Activated CD4-positive, alpha-beta memory T cell treated with anti-CD3 and anti-CD28 coated beads for 36 hours (primary cell): ENCODE data around the gene INKA2. TPM values are rescaled to one million over a fixed set of nuclear protein-coding genes. Genes with fewer than 3 reads are reported as not detected.
A peak's percentile ranks its signal among the peaks of the same experiment; 100 is the strongest.

ENCODE experiments used
- CTCF ChIA-PET: fragments of 350-600 bp; sonication (Branson Sonifier 250); formaldehyde crosslinking; loops from one replicate; lab custom pipeline; 2021; ENCODE audit warnings: antibody characterized with exemption, inconsistent platforms; lab: Charles Lee
- POLR2A ChIA-PET: fragments of 350-600 bp; sonication (Branson Sonifier 250); formaldehyde crosslinking; loops from one replicate; lab custom pipeline; 2021; ENCODE audit warnings: antibody characterized with exemption; lab: Charles Lee
- DNase-seq: peaks from one replicate; pipeline ENCODE4 v3.0.0-alpha.2; 2020
- H3K27ac Mint-ChIP-seq: one replicate; pipeline ENCODE4 v1.8.0; 2021; ENCODE audit warnings: mixed read lengths
- H3K27me3 Mint-ChIP-seq: one replicate; pipeline ENCODE4 v1.8.0; 2021; ENCODE audit warnings: mixed read lengths
- H3K36me3 Mint-ChIP-seq: one replicate; pipeline ENCODE4 v1.8.0; 2021; ENCODE audit warnings: mixed read lengths
- H3K4me1 Mint-ChIP-seq: one replicate; pipeline ENCODE4 v1.8.0; 2021; ENCODE audit warnings: low read depth, mixed read lengths
- H3K4me3 Mint-ChIP-seq: one replicate; pipeline ENCODE4 v1.8.0; 2021; ENCODE audit warnings: mild to moderate bottlenecking, mixed read lengths
- H3K9me3 Mint-ChIP-seq: one replicate; pipeline ENCODE4 v1.8.0; 2021; ENCODE audit warnings: mixed read lengths
- intact Hi-C: fragments of 100-400 bp; cut with micrococcal nuclease; formaldehyde crosslinking; loops from one replicate; pipeline ENCODE4 v1.15.1; 2023
- total RNA-seq, 2 experiments: library from RNA; stranded (reverse); gene quantifications; one replicate each; pipeline ENCODE4 v1.2.3, GENCODE V29; 2021

INKA2 gene
- total RNA-seq, 2 experiments from 2014 or later, result 1.4 to 2.3 TPM

DNA sequence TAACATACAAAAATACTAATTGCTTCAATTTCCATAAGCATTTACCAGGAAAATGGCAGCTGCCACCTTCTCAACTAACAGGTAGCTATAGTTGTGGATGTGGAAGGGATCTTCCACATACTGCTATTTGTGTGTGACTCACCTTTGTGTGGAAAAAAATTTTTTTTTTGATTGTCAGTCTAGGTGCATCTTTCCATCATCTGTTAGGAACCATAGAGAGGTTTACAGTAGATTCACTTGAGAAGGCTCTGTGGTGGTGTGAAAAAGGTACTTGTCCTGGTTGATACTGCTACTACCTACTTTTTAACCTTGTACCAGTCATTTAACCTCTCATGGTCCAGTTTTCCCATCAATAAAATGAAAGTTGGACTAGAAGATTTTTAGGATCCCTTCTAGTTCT lies 29.4 kb upstream of the INKA2 start:
- DNase-seq, result no peak
- ChIA-PET CTCF (interaction anchor here (0.9 to 4.8 kb wide), 19 partner anchors 8 to 593 kb away, joined by 3 to 46 read pairs (median 4); partner anchors contain the start of genes DDX20 and WDR77), POLR2A (interaction anchor here (0.8 kb wide), 1 partner anchor 176 kb away, joined by 3 read pairs; no protein-coding TSS in a partner anchor)
- Mint-ChIP-seq H3K9me3 (no peaks in the 10 kb centered on the region), H3K4me1 (peaks cover 3% of the 10 kb centered on the region), H3K4me3 (no peak overlapping the region), H3K27me3 (no peaks in the 10 kb centered on the region), H3K36me3 (peaks cover 22% of the 10 kb centered on the region), H3K27ac (no peak overlapping the region)
- intact Hi-C loops, result loop anchor here (5.0 kb wide), 1 partner anchor 366 kb away; no protein-coding TSS in a partner anchor

DNA sequence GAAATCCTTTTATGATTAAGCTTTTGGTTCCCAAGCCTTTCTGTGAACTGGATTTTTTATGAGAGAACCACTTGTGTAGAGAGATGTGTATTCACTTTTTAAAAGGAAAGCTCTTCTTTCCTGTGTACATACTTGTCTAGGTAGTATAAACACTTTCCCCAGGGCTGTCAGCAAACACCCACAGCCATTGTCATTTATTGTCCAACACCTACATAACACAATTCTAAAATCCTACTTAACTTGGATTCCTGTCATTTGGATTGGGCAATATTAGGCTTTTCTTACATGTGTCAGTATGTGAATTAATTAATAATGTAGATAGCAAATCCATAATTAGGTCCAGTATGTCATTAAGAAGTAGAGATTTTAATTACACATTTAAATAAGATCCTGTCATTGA lies 28.8 kb upstream of the INKA2 start:
- Mint-ChIP-seq H3K27me3 (no peaks in the 10 kb centered on the region), H3K36me3 (peaks cover 25% of the 10 kb centered on the region), H3K9me3 (no peaks in the 10 kb centered on the region), H3K27ac (no peak overlapping the region), H3K4me3 (no peak overlapping the region), H3K4me1 (peaks cover 3% of the 10 kb centered on the region)
- DNase-seq, result no peak
- intact Hi-C loops, result loop anchor here (5.0 kb wide), 1 partner anchor 366 kb away; no protein-coding TSS in a partner anchor
- ChIA-PET POLR2A (interaction anchor here (0.6 to 0.8 kb wide), 2 partner anchors 175 to 251 kb away, joined by 3 to 5 read pairs; no protein-coding TSS in a partner anchor), CTCF (interaction anchor here (0.7 to 4.8 kb wide), 16 partner anchors 11 to 594 kb away, joined by 3 to 46 read pairs (median 4); partner anchors contain the start of genes DDX20 and INKA2)

DNA sequence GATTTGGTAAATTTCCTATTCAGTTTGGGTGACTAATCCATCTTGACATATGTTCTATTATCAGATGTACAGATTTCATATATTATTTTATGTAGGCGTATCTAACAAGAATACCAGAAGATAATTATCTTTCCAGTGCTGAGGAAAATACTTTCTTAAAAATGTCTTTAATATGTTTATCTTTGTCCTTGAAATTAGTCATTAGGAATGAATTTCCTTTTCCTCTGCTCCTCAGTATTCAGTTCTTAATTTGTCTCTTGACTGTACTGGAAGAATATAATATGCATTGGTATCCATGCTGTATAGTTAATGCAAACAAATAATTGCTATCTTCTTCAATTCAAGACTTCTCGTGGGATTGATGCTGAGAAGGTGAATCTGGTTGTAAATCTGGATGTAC lies 23.1 kb upstream of the INKA2 start:
- Mint-ChIP-seq H3K4me3 (no peak overlapping the region), H3K27me3 (no peaks in the 10 kb centered on the region), H3K27ac (no peak overlapping the region), H3K9me3 (no peaks in the 10 kb centered on the region), H3K36me3 (peaks cover 56% of the 10 kb centered on the region), H3K4me1 (peaks cover 26% of the 10 kb centered on the region)
- intact Hi-C loops, result no loop called here
- ChIA-PET CTCF (interaction anchor here (0.6 kb wide), 1 partner anchor 254 kb away, joined by 3 read pairs; no protein-coding TSS in a partner anchor), POLR2A (no interaction called here)
- no peak for DNase-seq

DNA sequence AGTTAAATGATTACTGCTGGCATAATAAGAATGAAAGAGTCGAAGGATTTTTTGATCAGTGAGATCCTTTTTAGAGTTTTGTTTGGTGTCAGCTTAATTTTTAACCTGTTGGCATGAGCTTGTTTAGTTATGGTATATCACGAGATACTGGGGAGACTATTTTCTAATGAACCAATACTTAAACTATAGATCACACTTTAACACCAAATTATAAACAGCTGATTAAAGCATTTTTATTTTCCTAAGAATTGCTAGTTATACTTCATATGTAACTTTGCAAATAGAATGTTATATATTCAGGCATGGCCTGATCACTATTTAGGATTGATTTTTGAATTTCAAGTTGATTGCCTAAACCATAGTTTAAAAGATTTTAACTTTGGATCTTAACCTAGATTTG lies 22.5 kb upstream of the INKA2 start:
- intact Hi-C loops, result no loop called here
- no peak for DNase-seq
- ChIA-PET POLR2A (no interaction called here), CTCF (interaction anchor here (1.0 kb wide), 1 partner anchor 10 kb away, joined by 3 read pairs; no protein-coding TSS in a partner anchor)
- Mint-ChIP-seq H3K27me3 (no peaks in the 10 kb centered on the region), H3K4me3 (no peak overlapping the region), H3K36me3 (peaks cover 52% of the 10 kb centered on the region), H3K9me3 (no peaks in the 10 kb centered on the region), H3K27ac (no peak overlapping the region), H3K4me1 (peaks cover 32% of the 10 kb centered on the region)

DNA sequence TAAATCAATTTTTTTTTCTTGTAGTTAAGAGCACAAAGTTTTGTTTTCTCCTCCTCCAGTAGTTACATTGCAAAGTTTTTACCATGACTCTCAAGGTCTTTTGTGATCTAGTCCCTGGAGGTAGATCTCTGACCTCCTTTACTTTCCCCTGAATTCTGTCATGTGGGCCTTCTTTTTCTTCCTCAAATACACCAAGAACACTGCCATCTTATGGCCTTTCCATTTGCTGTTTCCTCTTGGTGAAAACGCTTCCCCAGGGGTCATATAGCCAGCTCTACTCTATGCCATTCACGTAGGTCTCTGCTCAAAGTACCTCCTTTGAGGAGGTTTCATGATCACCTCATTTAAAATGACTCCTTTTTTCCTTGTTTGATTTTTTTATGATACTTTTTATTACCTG lies 19.2 kb upstream of the INKA2 start:
- H3K4me1 Mint-ChIP-seq, result peaks cover 40% of the 10 kb centered on the region
- H3K36me3 Mint-ChIP-seq, result peaks cover 32% of the 10 kb centered on the region
- ChIA-PET POLR2A (no interaction called here), CTCF (interaction anchor here (1.0 kb wide), 2 partner anchors 10 to 250 kb away, joined by 4 read pairs; no protein-coding TSS in a partner anchor)
- H3K9me3 Mint-ChIP-seq, result no peaks in the 10 kb centered on the region
- H3K27me3 Mint-ChIP-seq, result no peaks in the 10 kb centered on the region
- DNase-seq, result no peak
- intact Hi-C loops, result loop anchor here (5.0 kb wide), 5 partner anchors 106 to 876 kb away; partner anchors contain the start of genes DENND2D and RAP1A
- H3K27ac Mint-ChIP-seq, result no peak overlapping the region
- no peak overlapping the region for H3K4me3 Mint-ChIP-seq

DNA sequence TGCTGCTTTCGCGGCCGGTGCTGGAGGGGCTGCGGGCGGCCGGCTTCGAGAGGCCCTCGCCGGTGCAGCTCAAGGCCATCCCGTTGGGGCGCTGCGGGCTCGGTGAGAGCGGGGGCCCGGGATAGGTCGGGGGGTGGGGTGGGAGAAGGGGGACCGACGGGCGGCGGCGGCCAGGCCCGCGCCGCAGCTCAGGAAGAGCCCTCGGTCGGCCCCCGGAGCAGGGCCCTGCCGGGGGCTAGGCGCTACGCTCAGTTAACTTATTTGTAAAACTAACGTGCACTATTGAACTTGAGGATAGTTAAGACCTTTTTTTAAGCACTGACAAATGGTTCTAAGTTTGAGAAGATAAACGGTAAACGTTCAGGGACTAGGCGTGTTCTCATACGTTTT lies 16.9 kb upstream of the INKA2 start:
- Mint-ChIP-seq H3K27me3 (no peaks in the 10 kb centered on the region), H3K4me3 (peak overlapping the region; percentile 84), H3K36me3 (peaks cover 17% of the 10 kb centered on the region), H3K9me3 (no peaks in the 10 kb centered on the region), H3K4me1 (peaks cover 38% of the 10 kb centered on the region), H3K27ac (peak overlapping the region; percentile 97)
- DNase-seq, result no peak
- intact Hi-C loops, result loop anchor here (5.0 kb wide), 5 partner anchors 104 to 874 kb away; partner anchors contain the start of genes DENND2D and RAP1A
- POLR2A ChIA-PET, result interaction anchor here (1.6 kb wide), 1 partner anchor 248 kb away, joined by 5 read pairs; no protein-coding TSS in a partner anchor
- CTCF ChIA-PET, result interaction anchor here (0.9 to 3.9 kb wide), 9 partner anchors 9 to 314 kb away, joined by 3 to 30 read pairs (median 8); partner anchors contain the start of genes ADORA3 and TMIGD3

DNA sequence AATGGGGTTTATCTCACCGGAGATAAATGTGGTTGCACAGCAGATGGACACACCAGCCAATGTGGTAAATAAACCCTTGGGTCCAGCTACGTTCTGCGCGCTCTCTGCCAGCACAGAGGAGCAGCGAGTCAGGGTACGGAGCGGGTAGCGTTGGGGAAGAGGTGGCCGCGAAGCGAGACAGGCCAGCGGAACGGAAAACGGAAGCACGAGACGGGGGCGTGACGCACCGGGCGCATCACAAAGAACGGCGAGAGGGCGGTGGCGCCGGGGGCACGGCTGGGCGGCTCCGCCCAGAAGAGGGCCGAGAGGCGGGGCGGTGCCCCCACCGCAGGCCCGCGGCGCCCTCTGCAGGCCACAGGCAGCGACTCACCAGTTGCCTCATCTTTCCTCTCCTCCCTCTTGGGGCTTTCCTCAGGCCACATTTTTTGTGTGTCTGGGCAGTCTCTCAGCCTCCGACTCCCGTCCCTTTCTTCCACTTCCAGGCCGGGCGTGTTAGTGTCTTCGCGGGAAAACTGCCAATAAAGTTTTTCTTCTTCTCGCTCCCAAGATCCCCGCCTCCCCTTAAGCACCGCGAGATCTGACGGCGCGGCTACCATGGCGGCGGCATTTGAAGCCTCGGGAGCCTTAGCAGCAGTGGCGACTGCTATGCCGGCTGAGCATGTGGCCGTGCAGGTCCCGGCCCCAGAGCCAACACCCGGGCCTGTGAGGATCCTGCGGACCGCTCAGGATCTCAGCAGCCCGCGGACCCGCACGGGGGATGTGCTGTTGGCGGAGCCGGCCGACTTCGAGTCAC lies 16.3 kb upstream of the INKA2 start, which contains the start of gene DDX20:
TSS of gene DDX20 (plus strand) at position 571 of the 793 bp plus-strand sequence. CDS start at position 595, 24 bp downstream.
- Mint-ChIP-seq H3K4me1 (peaks cover 35% of the 10 kb centered on the region), H3K36me3 (peaks cover 12% of the 10 kb centered on the region), H3K4me3 (peak within 1 kb of the TSS; percentile 84), H3K27ac (peak within 1 kb of the TSS; percentile 97), H3K9me3 (no peaks in the 10 kb centered on the region), H3K27me3 (no peaks in the 10 kb centered on the region)
- CTCF ChIA-PET, result interaction anchor here (0.7 to 3.9 kb wide), 23 partner anchors 9 to 317 kb away, joined by 3 to 30 read pairs (median 5); partner anchors contain the start of genes ADORA3, ATP5PB, INKA2 and RAP1A
- POLR2A ChIA-PET, result interaction anchor here (1.2 to 1.7 kb wide), 4 partner anchors 17 to 308 kb away, joined by 3 to 12 read pairs (median 6); partner anchors contain the start of gene INKA2
- peak; percentile 96 for DNase-seq
- intact Hi-C loops, result loop anchor here (1.0 to 5.0 kb wide), 11 partner anchors 16 to 1083 kb away; partner anchors contain the start of genes ATP5PB, DENND2D, INKA2 and RAP1A

DNA sequence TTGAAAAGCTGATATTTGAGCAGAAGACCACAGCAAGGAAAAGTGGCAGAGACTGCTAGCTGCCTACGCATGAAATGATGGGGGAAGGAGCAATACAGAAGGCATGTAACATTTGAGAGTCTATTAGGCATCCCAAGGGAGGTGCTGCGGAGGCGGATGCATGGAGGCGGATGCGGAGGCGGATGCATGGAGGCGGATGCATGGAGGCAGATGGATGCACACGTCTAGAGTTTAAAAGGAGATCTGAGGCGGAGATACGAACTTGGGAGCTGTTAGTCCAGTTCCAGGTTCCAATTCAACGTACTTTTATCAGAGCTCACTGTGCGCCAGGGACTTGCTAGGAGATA lies 15.8 kb upstream of the INKA2 start:
- CTCF ChIA-PET, result interaction anchor here (0.7 to 3.9 kb wide), 20 partner anchors 8 to 317 kb away, joined by 3 to 30 read pairs (median 5); partner anchors contain the start of genes ATP5PB, INKA2 and RAP1A
- peak; percentile 55 for DNase-seq
- intact Hi-C loops, result loop anchor here (1.0 to 5.0 kb wide), 11 partner anchors 16 to 1083 kb away; partner anchors contain the start of genes ATP5PB, DENND2D, INKA2 and RAP1A
- peaks cover 8% of the 10 kb centered on the region for H3K36me3 Mint-ChIP-seq
- H3K27me3 Mint-ChIP-seq, result no peaks in the 10 kb centered on the region
- peaks cover 32% of the 10 kb centered on the region for H3K4me1 Mint-ChIP-seq
- peak overlapping the region; percentile 84 for H3K4me3 Mint-ChIP-seq
- H3K27ac Mint-ChIP-seq, result peak overlapping the region; percentile 97
- POLR2A ChIA-PET, result interaction anchor here (1.2 to 1.7 kb wide), 3 partner anchors 16 to 308 kb away, joined by 3 to 12 read pairs (median 8); partner anchors contain the start of gene INKA2
- no peaks in the 10 kb centered on the region for H3K9me3 Mint-ChIP-seq

DNA sequence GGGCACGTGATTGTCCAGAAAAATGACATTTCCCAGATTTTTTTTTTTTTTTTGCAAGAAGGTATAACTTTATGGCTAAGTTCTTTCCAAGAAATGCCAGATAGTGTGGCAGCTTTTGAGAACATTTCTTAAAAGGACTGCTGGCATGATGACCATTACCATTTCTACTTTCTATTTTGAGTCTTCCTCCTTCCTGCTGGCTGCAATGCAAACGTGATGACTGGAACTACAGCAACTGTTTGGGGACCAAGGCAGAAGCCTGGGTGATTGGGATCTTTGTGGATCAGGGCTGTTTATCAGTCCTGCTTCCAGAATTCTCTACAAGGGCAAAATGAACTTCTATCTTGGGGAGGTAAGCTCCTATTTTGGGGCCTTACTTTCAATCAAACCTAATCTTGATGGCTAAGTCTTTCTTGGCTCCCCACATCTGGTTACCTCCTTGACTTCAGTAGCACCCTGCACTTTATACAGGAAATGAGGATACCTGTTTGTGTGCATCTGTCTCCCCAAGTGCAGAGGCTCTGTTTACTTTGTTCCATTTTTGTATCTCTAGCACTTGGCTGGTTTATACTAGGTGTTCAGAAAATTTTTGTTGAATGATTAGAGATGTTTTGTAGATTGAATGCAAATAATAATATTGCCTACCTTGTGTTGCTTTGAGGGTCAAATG lies 12.8 kb upstream of the INKA2 start:
- H3K36me3 Mint-ChIP-seq, result no peaks in the 10 kb centered on the region
- H3K27ac Mint-ChIP-seq, result no peak overlapping the region
- H3K4me3 Mint-ChIP-seq, result no peak overlapping the region
- H3K9me3 Mint-ChIP-seq, result no peaks in the 10 kb centered on the region
- ChIA-PET POLR2A (no interaction called here), CTCF (interaction anchor here (0.8 to 7.7 kb wide), 8 partner anchors 10 to 314 kb away, joined by 3 to 68 read pairs (median 6); partner anchors contain the start of gene INKA2)
- no peaks in the 10 kb centered on the region for H3K27me3 Mint-ChIP-seq
- no peak for DNase-seq
- H3K4me1 Mint-ChIP-seq, result peaks cover 14% of the 10 kb centered on the region
- intact Hi-C loops, result no loop called here

DNA sequence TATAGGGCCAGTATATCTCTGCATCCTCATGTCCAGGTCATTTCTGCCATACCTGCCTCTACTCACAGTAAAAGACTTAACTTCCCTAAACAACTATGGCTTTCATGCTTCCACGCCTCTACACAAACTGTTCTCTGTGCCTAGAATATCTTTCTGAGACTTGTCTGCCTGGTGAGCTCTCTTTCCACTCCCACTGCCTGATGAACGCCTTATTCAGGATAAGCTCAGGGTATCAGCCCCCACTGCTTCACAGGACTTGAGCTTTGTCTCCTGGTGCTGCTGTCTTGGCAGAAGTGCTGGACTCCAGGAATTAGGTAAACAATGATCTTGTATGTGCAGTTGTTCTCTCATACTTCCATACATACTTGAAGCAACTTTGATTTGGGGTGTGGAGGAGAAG lies 11.7 kb upstream of the INKA2 start:
- H3K4me1 Mint-ChIP-seq, result peaks cover 8% of the 10 kb centered on the region

DNA sequence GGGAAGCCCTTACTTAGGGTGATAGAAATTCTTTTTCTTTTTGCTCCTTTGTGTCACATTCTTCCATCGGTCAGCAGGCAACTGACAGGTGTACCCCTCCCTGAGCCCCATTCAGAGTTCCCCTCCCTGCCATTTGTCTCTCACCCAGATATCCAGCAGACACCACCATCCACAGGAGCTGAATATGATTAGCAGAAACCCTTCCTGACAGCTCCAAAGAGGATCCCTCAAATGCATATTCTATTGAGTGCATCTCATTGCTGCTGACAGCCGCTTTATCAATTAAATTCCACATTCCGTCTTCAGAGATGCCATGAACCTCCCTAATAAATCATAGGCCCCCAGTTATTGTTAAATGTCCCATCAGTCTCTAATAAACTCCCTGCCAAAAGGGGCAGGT lies 10.4 kb upstream of the INKA2 start:
- Mint-ChIP-seq H3K27me3 (no peaks in the 10 kb centered on the region), H3K9me3 (no peaks in the 10 kb centered on the region), H3K36me3 (no peaks in the 10 kb centered on the region), H3K4me3 (no peak overlapping the region), H3K4me1 (peaks cover 5% of the 10 kb centered on the region), H3K27ac (no peak overlapping the region)
- intact Hi-C loops, result no loop called here
- POLR2A ChIA-PET, result interaction anchor here (0.6 kb wide), 1 partner anchor 32 kb away, joined by 4 read pairs; no protein-coding TSS in a partner anchor
- CTCF ChIA-PET, result interaction anchor here (0.7 to 7.7 kb wide), 4 partner anchors 13 to 268 kb away, joined by 3 to 84 read pairs (median 47); partner anchors contain the start of gene INKA2
- no peak for DNase-seq

More for the DNA sequence above, 11.7 kb upstream of the INKA2 start:
- Mint-ChIP-seq H3K27ac (no peak overlapping the region), H3K36me3 (no peaks in the 10 kb centered on the region), H3K4me3 (no peak overlapping the region), H3K9me3 (no peaks in the 10 kb centered on the region), H3K27me3 (no peaks in the 10 kb centered on the region)
- intact Hi-C loops, result no loop called here
- DNase-seq, result no peak
- CTCF ChIA-PET, result interaction anchor here (0.8 to 7.7 kb wide), 9 partner anchors 10 to 269 kb away, joined by 3 to 68 read pairs (median 4); partner anchors contain the start of gene INKA2
- POLR2A ChIA-PET, result no interaction called here
